GM12878 (cell line): ENCODE results near the gene CCDC187. TPM values are rescaled to one million over a fixed set of nuclear protein-coding genes. Genes with fewer than 3 reads are reported as not detected.

Experiments
- ATAC-seq: fragments of 200-7000 bp; cut with Tn5 transposase; 3 replicates; pipeline ENCODE4 v1.9.1; 2020; ENCODE audit warnings: mild to moderate bottlenecking, moderate library complexity
- BruUV-seq: library from RNA; stranded (reverse); fragments of 400-500 nt; replicated peaks from 2 replicates; lab custom pipeline; 2021; lab: Mats Ljungman, UMichigan
- CTCF ChIA-PET: fragments of 300-600 bp; sonication (Branson Sonifier 250); formaldehyde crosslinking; extraction: SDS; loops from one replicate; lab custom pipeline; 2021; ENCODE audit warnings: inconsistent platforms; lab: Yijun Ruan, JAX
- POLR2A ChIA-PET: fragments of 350-600 bp; formaldehyde crosslinking; extraction: SDS; loops from one replicate; lab custom pipeline; 2021; ENCODE audit warnings: inconsistent platforms; lab: Charles Lee
- RAD21 ChIA-PET: fragments of 300-600 bp; sonication (Branson Sonifier 250); formaldehyde crosslinking; loops from one replicate; lab custom pipeline; 2023; ENCODE audit warnings: antibody characterized with exemption; ENCODE audit not compliant: unreplicated experiment; lab: Charles Lee
- SMC1A ChIA-PET: fragments of 300-600 bp; sonication (Branson Sonifier 250); formaldehyde crosslinking; loops from one replicate; lab custom pipeline; 2023; ENCODE audit not compliant: unreplicated experiment, uncharacterized antibody; lab: Charles Lee
- DNase-seq: peaks from one replicate; pipeline ENCODE4 v3.0.0-alpha.2; 2011; ENCODE audit warnings: low read depth, low spot score
- FAIRE-seq: peaks from 3 replicates; lab custom pipeline; 2011; peaks lifted over from hg19 to GRCh38; lab: Jason Lieb, UNC
- H2AFZ ChIP-seq: 2 replicates; pipeline ENCODE4 v1.6.0; 2011; ENCODE audit warnings: low read depth, low read length, control low read depth; ENCODE audit not compliant: control insufficient read depth
- H3K27ac ChIP-seq: 2 replicates; pipeline ENCODE4 v1.5.1; 2011; ENCODE audit warnings: control low read depth; ENCODE audit not compliant: control insufficient read depth, insufficient read depth
- H3K27me3 ChIP-seq, 2 experiments: replicated peaks in 1 of 2; 2 replicates each; pipeline versions ENCODE4 v1.6.0 to v1.6.1; 2011; ENCODE audit warnings: low read length in 1 of 2; ENCODE audit not compliant: control insufficient read depth in 2 of 2, insufficient read depth in 2 of 2
- H3K36me3 ChIP-seq, 2 experiments: 2 replicates each; pipeline ENCODE4 v1.5.1; 2011; ENCODE audit warnings: low read length in 1 of 2; ENCODE audit not compliant: control insufficient read depth in 2 of 2, insufficient read depth in 2 of 2
- H3K4me1 ChIP-seq: 2 replicates; pipeline ENCODE4 v1.6.1; 2011; ENCODE audit warnings: mild to moderate bottlenecking, low read length, moderate library complexity, mixed read lengths; ENCODE audit not compliant: control insufficient read depth, insufficient read depth
- H3K4me2 ChIP-seq: 2 replicates; pipeline ENCODE4 v1.6.0; 2011; ENCODE audit warnings: control low read depth; ENCODE audit not compliant: control insufficient read depth, insufficient read depth
- H3K4me3 ChIP-seq: fragments of 200-600 bp; sonication (generic); 2 replicates; pipeline ENCODE4 v1.5.1; 2016
- H3K79me2 ChIP-seq: 2 replicates; pipeline ENCODE4 v1.6.0; 2011; ENCODE audit warnings: low read length; ENCODE audit not compliant: control insufficient read depth, insufficient read depth
- H3K9ac ChIP-seq: 2 replicates; pipeline ENCODE4 v1.8.0; 2011; ENCODE audit warnings: low read length, control low read depth, mixed read lengths; ENCODE audit not compliant: control insufficient read depth, insufficient read depth
- H3K9me3 ChIP-seq: replicated peaks from 3 replicates; pipeline ENCODE4 v1.5.1; 2011; ENCODE audit warnings: mild to moderate bottlenecking, low read length; ENCODE audit not compliant: control insufficient read depth, insufficient read depth
- H4K20me1 ChIP-seq: 2 replicates; pipeline ENCODE4 v1.6.0; 2011; ENCODE audit not compliant: control insufficient read depth, insufficient read depth
- BACH1 ChIP-seq: fragments of 450-650 bp; IDR thresholded peaks from 2 replicates; pipeline ENCODE4 v1.6.1; 2017; ENCODE audit warnings: mild to moderate bottlenecking, borderline replicate concordance
- BMI1 ChIP-seq: fragments of 450-650 bp; IDR thresholded peaks from 2 replicates; pipeline ENCODE4 v1.6.1; 2016; ENCODE audit warnings: mild to moderate bottlenecking, moderate library complexity, borderline replicate concordance
- DPF2 ChIP-seq: fragments of 450-650 bp; IDR thresholded peaks from 2 replicates; pipeline ENCODE4 v1.6.1; 2017; ENCODE audit warnings: mild to moderate bottlenecking
- IKZF1 ChIP-seq: fragments of 450-650 bp; conservative IDR thresholded peaks from 2 replicates; pipeline ENCODE4 v1.6.1; 2017; ENCODE audit warnings: antibody characterized with exemption, mild to moderate bottlenecking
- NFYA ChIP-seq: IDR thresholded peaks from 2 replicates; pipeline ENCODE4 v1.6.1; 2011; ENCODE audit warnings: low read depth, mild to moderate bottlenecking, low read length, improper control_type of control experiment, borderline replicate concordance
- POLR2A ChIP-seq: IDR thresholded peaks from 2 replicates; pipeline ENCODE4 v1.6.1; 2011; ENCODE audit warnings: low read depth, mild to moderate bottlenecking, low read length
- RB1 ChIP-seq: fragments of 450-650 bp; formaldehyde crosslinking; IDR thresholded peaks from 2 replicates; pipeline ENCODE4 v1.6.1; 2017; ENCODE audit warnings: mild to moderate bottlenecking, borderline replicate concordance
- SMARCA5 ChIP-seq: fragments of 450-650 bp; IDR thresholded peaks from 2 replicates; pipeline ENCODE4 v1.6.1; 2017; ENCODE audit warnings: mild to moderate bottlenecking
- SMC3 ChIP-seq: IDR thresholded peaks from 2 replicates; pipeline ENCODE4 v1.6.1; 2011; ENCODE audit warnings: low read length, improper control_type of control experiment, borderline replicate concordance
- YY1 ChIP-seq: IDR thresholded peaks from 2 replicates; pipeline ENCODE4 v1.6.1; 2011; ENCODE audit warnings: low read depth, mild to moderate bottlenecking, low read length
- ZNF207 ChIP-seq: fragments of 450-650 bp; IDR thresholded peaks from 2 replicates; pipeline ENCODE4 v1.6.1; 2014; ENCODE audit warnings: antibody characterized with exemption, mild to moderate bottlenecking, borderline replicate concordance
- WGBS: methylation state at CpG from one replicate; pipeline ENCODE4 v1.1.6; 2016; ENCODE audit warnings: low lambda C conversion rate; ENCODE audit not compliant: insufficient replicate concordance, insufficient coverage; ENCODE audit errors: missing lambda C conversion rate; 5-methylcytosine and 5-hydroxymethylcytosine counted together
- in situ Hi-C: fragments of 300-500 bp; cut with MboI; formaldehyde crosslinking; loops from 9 replicates; pipeline ENCODE4 v1.14.3; 2018; ENCODE audit warnings: mixed read lengths
- intact Hi-C: fragments of 100-400 bp; cut with micrococcal nuclease; formaldehyde crosslinking; loops from one replicate; pipeline ENCODE4 v1.14.2; 2022; ENCODE audit not compliant: unreplicated experiment
- polyA plus RNA-seq, 11 experiments: library from polyadenylated mRNA; depleted of rRNA in 4 of 11; unstranded in 6 of 11; stranded (reverse) in 5 of 11; fragments of >200 nt; fragmentation: Nextera tagmentation in 4 of 11; fragmentation: Illumina TruSeq in 1 of 11; extraction: Ambion mirVana in 4 of 11; extraction: Trizol in 1 of 11; gene quantifications; 1 replicate in 1 of 11; 2 replicates in 10 of 11; pipeline versions ENCODE4 v1.2.1 to v1.2.3, GENCODE V29; 2011 to 2016; ENCODE audit warnings: inconsistent platforms in 2 of 11, missing spikeins in 2 of 11, low read depth in 1 of 11
- total RNA-seq, 4 experiments: library from RNA; depleted of rRNA in 3 of 4; stranded (reverse); fragments of >200 nt in 3 of 4; fragmentation: Illumina TruSeq in 1 of 4; extraction: Trizol in 1 of 4; gene quantifications; 2 replicates each; pipeline versions ENCODE4 v1.2.1 to v1.2.3, GENCODE V29; 2013 to 2021
- TF ChIP-seq, protein P1 (sequence below): fragments of 450-650 bp; IDR thresholded peaks from 2 replicates; pipeline ENCODE4 v1.6.1; 2018; ENCODE audit warnings: mild to moderate bottlenecking, low read depth, moderate library complexity; ENCODE audit not compliant: partially characterized antibody
- TF ChIP-seq, protein P2 (sequence below): fragments of 450-650 bp; IDR thresholded peaks from 2 replicates; pipeline ENCODE4 v1.6.1; 2017; ENCODE audit warnings: mild to moderate bottlenecking, moderate library complexity
- TF ChIP-seq, protein P3 (sequence below): fragments of 450-650 bp; IDR thresholded peaks from 2 replicates; pipeline ENCODE4 v1.6.1; 2017; ENCODE audit warnings: mild to moderate bottlenecking, low read depth, inconsistent platforms; ENCODE audit not compliant: poor library complexity, severe bottlenecking

CCDC187 gene
- total and polyA plus RNA-seq, 10 of the 15 experiments (the other 5 are each of a cell fraction or from before 2014, with no cell fraction given): 0.04 to 0.23 (median 0.04) TPM; not detected in 7

DNA sequence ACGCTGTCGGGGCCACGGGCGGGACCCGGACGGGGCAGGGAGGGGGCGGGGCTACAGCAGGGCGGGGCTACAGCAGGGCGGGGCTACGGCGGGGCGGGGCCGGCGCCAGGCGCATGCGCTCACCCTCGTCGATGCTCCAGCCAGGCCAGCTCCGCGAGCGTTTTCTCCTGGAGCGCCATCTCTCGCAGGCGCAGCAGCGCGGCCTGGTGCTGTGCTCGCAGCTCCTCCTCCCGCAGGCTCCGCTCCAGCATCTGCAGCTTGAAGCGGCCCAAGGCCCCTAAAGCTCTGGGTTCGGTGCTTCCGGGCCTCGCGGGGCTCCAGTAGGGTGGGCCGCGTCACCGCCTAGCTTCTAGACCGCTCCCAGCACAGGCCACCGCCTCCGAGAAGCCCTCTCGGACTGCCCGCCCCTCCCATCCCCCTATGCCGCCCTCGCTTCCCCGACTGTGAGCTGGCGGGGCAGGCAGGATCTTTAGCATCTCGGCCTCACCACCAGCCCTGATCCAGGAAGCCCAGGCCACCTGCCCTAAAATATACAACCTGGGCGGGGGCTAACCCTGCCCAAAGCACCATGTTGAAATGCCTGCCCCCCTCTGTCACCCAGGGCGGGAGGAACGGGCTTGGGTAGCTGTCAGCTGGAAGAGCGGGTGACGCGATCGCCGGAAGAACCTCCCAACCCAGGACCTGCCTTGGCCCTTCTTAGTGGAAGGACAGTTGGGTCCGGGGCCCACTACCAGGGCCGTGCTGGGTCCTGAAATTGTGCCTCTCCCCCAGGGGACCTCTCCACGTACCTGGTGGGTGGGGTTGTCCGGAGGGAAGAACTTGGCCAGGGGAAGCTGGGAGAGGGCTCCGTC lies 36.4 kb downstream of the CCDC187 start:
- no peaks in the 10 kb centered on the region for H3K9me3 ChIP-seq
- no peaks in the 10 kb centered on the region for H3K36me3 ChIP-seq
- DNase-seq (no peak), FAIRE-seq (peak; percentile 68), ATAC-seq (peak; percentile 97)
- H3K9ac ChIP-seq: peak overlapping the region; percentile 18; the same call in 1 of the 2 replicates
- POLR2A ChIA-PET: interaction anchor here (0.7 to 1.3 kb wide), 3 partner anchors 24 to 174 kb away, joined by 3 read pairs; no protein-coding TSS in a partner anchor
- CTCF ChIA-PET: interaction anchor here (0.5 to 2.7 kb wide), 12 partner anchors 9 to 1709 kb away, joined by 3 to 11 read pairs (median 4); no protein-coding TSS in a partner anchor
- H3K27me3 ChIP-seq: no peaks in the 10 kb centered on the region
- RAD21 ChIA-PET: interaction anchor here (0.7 to 2.1 kb wide), 6 partner anchors 8 to 1146 kb away, joined by 3 to 7 read pairs (median 3); no protein-coding TSS in a partner anchor
- no peaks in the 10 kb centered on the region for H3K4me1 ChIP-seq
- peak overlapping the region; percentile 52 for H3K4me2 ChIP-seq
- H2AFZ ChIP-seq: peak overlapping the region; percentile 75
- H3K4me3 ChIP-seq: peak overlapping the region; percentile 83
- SMC1A ChIA-PET: interaction anchor here (1.8 kb wide), 1 partner anchor 97 kb away, joined by 4 read pairs; no protein-coding TSS in a partner anchor
- H3K79me2 ChIP-seq: no peaks in the 10 kb centered on the region
- WGBS: 12% methylated on average over 57 of the region's 60 CpGs
- intact Hi-C loops: no loop called here
- no TSS peak for BruUV-seq
- no peaks in the 10 kb centered on the region for H4K20me1 ChIP-seq
- H3K27ac ChIP-seq: peak overlapping the region; percentile 30
- in situ Hi-C loops: no loop called here
- peak; percentile 89 for TF ChIP-seq POLR2A
- no peak for TF ChIP-seq NFYA
- TF ChIP-seq, protein P1, sequence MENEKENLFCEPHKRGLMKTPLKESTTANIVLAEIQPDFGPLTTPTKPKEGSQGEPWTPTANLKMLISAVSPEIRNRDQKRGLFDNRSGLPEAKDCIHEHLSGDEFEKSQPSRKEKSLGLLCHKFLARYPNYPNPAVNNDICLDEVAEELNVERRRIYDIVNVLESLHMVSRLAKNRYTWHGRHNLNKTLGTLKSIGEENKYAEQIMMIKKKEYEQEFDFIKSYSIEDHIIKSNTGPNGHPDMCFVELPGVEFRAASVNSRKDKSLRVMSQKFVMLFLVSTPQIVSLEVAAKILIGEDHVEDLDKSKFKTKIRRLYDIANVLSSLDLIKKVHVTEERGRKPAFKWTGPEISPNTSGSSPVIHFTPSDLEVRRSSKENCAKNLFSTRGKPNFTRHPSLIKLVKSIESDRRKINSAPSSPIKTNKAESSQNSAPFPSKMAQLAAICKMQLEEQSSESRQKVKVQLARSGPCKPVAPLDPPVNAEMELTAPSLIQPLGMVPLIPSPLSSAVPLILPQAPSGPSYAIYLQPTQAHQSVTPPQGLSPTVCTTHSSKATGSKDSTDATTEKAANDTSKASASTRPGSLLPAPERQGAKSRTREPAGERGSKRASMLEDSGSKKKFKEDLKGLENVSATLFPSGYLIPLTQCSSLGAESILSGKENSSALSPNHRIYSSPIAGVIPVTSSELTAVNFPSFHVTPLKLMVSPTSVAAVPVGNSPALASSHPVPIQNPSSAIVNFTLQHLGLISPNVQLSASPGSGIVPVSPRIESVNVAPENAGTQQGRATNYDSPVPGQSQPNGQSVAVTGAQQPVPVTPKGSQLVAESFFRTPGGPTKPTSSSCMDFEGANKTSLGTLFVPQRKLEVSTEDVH: no peak
- peak; percentile 99 for TF ChIP-seq SMARCA5
- peak; percentile 69 for TF ChIP-seq IKZF1
- TF ChIP-seq, protein P2, sequence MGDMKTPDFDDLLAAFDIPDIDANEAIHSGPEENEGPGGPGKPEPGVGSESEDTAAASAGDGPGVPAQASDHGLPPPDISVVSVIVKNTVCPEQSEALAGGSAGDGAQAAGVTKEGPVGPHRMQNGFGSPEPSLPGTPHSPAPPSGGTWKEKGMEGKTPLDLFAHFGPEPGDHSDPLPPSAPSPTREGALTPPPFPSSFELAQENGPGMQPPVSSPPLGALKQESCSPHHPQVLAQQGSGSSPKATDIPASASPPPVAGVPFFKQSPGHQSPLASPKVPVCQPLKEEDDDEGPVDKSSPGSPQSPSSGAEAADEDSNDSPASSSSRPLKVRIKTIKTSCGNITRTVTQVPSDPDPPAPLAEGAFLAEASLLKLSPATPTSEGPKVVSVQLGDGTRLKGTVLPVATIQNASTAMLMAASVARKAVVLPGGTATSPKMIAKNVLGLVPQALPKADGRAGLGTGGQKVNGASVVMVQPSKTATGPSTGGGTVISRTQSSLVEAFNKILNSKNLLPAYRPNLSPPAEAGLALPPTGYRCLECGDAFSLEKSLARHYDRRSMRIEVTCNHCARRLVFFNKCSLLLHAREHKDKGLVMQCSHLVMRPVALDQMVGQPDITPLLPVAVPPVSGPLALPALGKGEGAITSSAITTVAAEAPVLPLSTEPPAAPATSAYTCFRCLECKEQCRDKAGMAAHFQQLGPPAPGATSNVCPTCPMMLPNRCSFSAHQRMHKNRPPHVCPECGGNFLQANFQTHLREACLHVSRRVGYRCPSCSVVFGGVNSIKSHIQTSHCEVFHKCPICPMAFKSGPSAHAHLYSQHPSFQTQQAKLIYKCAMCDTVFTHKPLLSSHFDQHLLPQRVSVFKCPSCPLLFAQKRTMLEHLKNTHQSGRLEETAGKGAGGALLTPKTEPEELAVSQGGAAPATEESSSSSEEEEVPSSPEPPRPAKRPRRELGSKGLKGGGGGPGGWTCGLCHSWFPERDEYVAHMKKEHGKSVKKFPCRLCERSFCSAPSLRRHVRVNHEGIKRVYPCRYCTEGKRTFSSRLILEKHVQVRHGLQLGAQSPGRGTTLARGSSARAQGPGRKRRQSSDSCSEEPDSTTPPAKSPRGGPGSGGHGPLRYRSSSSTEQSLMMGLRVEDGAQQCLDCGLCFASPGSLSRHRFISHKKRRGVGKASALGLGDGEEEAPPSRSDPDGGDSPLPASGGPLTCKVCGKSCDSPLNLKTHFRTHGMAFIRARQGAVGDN: peak; percentile 47; the same call in 1 of the 2 replicates
- TF ChIP-seq RB1: peak; percentile 62; the same call in 1 of the 2 replicates
- TF ChIP-seq, protein P3, sequence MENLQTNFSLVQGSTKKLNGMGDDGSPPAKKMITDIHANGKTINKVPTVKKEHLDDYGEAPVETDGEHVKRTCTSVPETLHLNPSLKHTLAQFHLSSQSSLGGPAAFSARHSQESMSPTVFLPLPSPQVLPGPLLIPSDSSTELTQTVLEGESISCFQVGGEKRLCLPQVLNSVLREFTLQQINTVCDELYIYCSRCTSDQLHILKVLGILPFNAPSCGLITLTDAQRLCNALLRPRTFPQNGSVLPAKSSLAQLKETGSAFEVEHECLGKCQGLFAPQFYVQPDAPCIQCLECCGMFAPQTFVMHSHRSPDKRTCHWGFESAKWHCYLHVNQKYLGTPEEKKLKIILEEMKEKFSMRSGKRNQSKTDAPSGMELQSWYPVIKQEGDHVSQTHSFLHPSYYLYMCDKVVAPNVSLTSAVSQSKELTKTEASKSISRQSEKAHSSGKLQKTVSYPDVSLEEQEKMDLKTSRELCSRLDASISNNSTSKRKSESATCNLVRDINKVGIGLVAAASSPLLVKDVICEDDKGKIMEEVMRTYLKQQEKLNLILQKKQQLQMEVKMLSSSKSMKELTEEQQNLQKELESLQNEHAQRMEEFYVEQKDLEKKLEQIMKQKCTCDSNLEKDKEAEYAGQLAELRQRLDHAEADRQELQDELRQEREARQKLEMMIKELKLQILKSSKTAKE: no peak
- peak; percentile 18; the same call in 1 of the 2 replicates for TF ChIP-seq SMC3
- no peak for TF ChIP-seq BMI1
- TF ChIP-seq BACH1: peak; percentile 81; the same call in 1 of the 2 replicates
- TF ChIP-seq DPF2: peak; percentile 61; the same call in 1 of the 2 replicates
- TF ChIP-seq ZNF207: 0 out of 2 replicates have a peak, but pooled peaks have one; percentile 41
- peak; percentile 63 for TF ChIP-seq YY1
